ENCODE results near the gene TFDP1.

TFDP1 gene

DNA sequence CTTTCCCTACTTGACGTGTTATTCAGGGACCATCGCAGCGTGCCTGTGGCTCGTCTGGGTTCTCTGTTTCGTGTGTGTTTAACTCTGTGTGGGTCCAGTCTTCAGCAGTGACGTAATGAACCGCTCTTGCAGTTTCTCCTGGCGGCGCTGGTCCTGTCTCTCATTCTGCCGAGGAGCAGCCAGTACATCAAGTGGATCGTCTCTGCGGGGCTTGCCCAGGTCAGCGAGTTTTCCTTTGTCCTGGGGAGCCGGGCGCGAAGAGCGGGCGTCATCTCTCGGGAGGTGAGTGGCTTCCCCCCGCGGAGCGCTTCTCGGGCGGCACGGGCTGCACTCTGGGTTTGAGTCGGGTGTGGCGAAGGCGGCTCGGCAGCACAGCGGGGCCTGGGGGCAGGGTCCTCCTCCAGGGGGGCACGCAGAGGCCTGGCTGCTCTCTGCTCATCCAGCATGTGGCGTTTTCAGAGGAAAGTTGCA is 36.3 kb upstream of the TFDP1 start:
- no peak overlapping the region for H3K14ac ChIP-seq (ENCODE audit: low read length)
- no peak overlapping the region for H3K27ac ChIP-seq (ENCODE audit: low read depth, low read length)
- no CpG with 5 or more reads among the region's 32 CpGs for WGBS (ENCODE audit: extremely low coverage, insufficient coverage, insufficient read length)
- no peak overlapping the region for H3K4me2 ChIP-seq (ENCODE audit: low read length)
- H3K4ac ChIP-seq (ENCODE audit: low read depth, low read length), result no peak overlapping the region
- H3K23ac ChIP-seq (ENCODE audit: low read length), result no peak overlapping the region
- H2BK12ac ChIP-seq (ENCODE audit: low read length), result no peak overlapping the region
- H3K27me3 ChIP-seq (ENCODE audit: insufficient read depth, low read length), result no peaks in the 10 kb centered on the region
- no peak overlapping the region for H3K9ac ChIP-seq (ENCODE audit: low read length)
- H3K79me2 ChIP-seq (ENCODE audit: control insufficient read depth, insufficient read depth, low read length, poor library complexity), result peaks cover 13% of the 10 kb centered on the region
- H2AFZ ChIP-seq (ENCODE audit: insufficient read depth, low read length, poor library complexity), result no peak overlapping the region
- peak; percentile 31 to 55 for DNase-seq
- peaks cover 3% of the 10 kb centered on the region for H3K9me3 ChIP-seq (ENCODE audit: insufficient read depth, low read depth, low read length)
- no peak overlapping the region for H2BK5ac ChIP-seq (ENCODE audit: low read depth, low read length, poor library complexity)
- H3K36me3 ChIP-seq (ENCODE audit: control insufficient read depth in 1 of 2, insufficient read depth in 2 of 2, low read length in 2 of 2), result peaks cover 39 to 48% of the 10 kb centered on the region in 2 experiments
- peak overlapping the region; percentile 16 for H3K18ac ChIP-seq (ENCODE audit: low read length)
- H2AK5ac ChIP-seq (ENCODE audit: low read length), result no peak overlapping the region
- no peak overlapping the region for H4K12ac ChIP-seq (ENCODE audit: low read depth, low read length)
- H4K8ac ChIP-seq (ENCODE audit: low read depth, low read length), result no peak overlapping the region
- no peak overlapping the region for H2BK120ac ChIP-seq (ENCODE audit: insufficient read depth, low read length, poor library complexity)
- peaks cover 27 to 36% of the 10 kb centered on the region in 2 experiments for H3K4me1 ChIP-seq (ENCODE audit: control insufficient read depth in 1 of 2, insufficient read depth in 2 of 2, low read length in 2 of 2)
- no peak overlapping the region for H3K4me3 ChIP-seq (ENCODE audit: low read depth, low read length)
- H3K79me1 ChIP-seq (ENCODE audit: low read length), result peaks cover 27% of the 10 kb centered on the region
- H4K91ac ChIP-seq (ENCODE audit: low read depth, low read length), result no peak overlapping the region

DNA sequence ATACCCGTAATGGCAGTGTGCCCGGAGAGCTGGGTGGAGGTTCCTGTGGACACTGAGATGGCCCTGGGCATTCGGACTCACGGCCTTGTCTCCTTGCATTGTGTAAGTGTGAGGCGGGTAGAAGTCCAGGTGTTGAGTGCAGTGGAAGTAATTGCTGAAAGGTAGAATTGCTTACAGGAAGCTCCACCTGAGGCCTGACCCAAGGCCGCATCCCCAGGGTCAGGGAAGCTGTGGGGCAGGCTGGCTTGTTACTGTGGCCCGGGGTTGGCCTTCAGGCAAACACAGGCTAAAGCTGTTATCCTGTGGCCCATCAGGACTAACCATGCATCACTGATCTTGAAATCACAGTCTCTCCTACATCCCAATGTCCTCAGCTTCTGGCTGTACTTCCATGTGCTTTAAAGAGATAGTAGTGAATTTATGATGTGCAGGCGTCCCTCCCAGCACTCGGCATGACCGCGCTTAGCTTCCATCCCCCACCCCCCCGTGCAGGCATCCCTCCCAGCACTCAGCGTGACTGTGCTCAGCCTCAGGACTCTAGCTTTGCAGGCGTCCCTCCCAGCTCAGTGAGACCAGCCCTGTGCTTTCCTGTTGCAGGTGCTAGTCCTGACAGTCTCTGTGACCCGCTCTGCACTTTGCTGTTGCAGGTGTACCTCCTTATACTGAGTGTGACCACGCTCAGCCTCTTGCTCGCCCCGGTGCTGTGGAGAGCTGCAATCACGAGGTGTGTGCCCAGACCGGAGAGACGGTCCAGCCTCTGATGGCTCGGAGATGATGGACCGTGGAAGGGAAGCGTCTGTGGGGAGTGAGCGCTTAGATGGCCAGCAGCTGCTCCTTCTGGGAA is 35.6 kb upstream of the TFDP1 start:
- H3K79me1 ChIP-seq (ENCODE audit: low read length), result peaks cover 24% of the 10 kb centered on the region
- H2BK5ac ChIP-seq (ENCODE audit: low read depth, low read length, poor library complexity), result no peak overlapping the region
- no peak overlapping the region for H3K4ac ChIP-seq (ENCODE audit: low read depth, low read length)
- no peak overlapping the region for H2AK5ac ChIP-seq (ENCODE audit: low read length)
- H3K27me3 ChIP-seq (ENCODE audit: insufficient read depth, low read length), result no peaks in the 10 kb centered on the region
- no peak overlapping the region for H2BK12ac ChIP-seq (ENCODE audit: low read length)
- H3K18ac ChIP-seq (ENCODE audit: low read length), result peak overlapping the region; percentile 60
- no peak overlapping the region for H4K8ac ChIP-seq (ENCODE audit: low read depth, low read length)
- no peak overlapping the region for H2BK120ac ChIP-seq (ENCODE audit: insufficient read depth, low read length, poor library complexity)
- H4K91ac ChIP-seq (ENCODE audit: low read depth, low read length), result no peak overlapping the region
- H3K23ac ChIP-seq (ENCODE audit: low read length), result no peak overlapping the region
- H3K9me3 ChIP-seq (ENCODE audit: insufficient read depth, low read depth, low read length), result peaks cover 2% of the 10 kb centered on the region
- WGBS (ENCODE audit: extremely low coverage, insufficient coverage, insufficient read length), result no CpG with 5 or more reads among the region's 25 CpGs
- H3K4me2 ChIP-seq (ENCODE audit: low read length), result no peak overlapping the region
- H3K79me2 ChIP-seq (ENCODE audit: control insufficient read depth, insufficient read depth, low read length, poor library complexity), result peaks cover 11% of the 10 kb centered on the region
- peak overlapping the region; percentile 16 for H3K14ac ChIP-seq (ENCODE audit: low read length)
- no peak overlapping the region for H3K4me3 ChIP-seq (ENCODE audit: low read depth, low read length)
- peaks cover 25 to 34% of the 10 kb centered on the region in 2 experiments for H3K4me1 ChIP-seq (ENCODE audit: control insufficient read depth in 1 of 2, insufficient read depth in 2 of 2, low read length in 2 of 2)
- H3K36me3 ChIP-seq (ENCODE audit: control insufficient read depth in 1 of 2, insufficient read depth in 2 of 2, low read length in 2 of 2), result peaks cover 44 to 52% of the 10 kb centered on the region in 2 experiments
- H3K9ac ChIP-seq (ENCODE audit: low read length), result no peak overlapping the region
- H3K27ac ChIP-seq (ENCODE audit: low read depth, low read length), result no peak overlapping the region
- no peak overlapping the region for H2AFZ ChIP-seq (ENCODE audit: insufficient read depth, low read length, poor library complexity)
- H4K12ac ChIP-seq (ENCODE audit: low read depth, low read length), result no peak overlapping the region
- peak; percentile 35 to 42 for DNase-seq

DNA sequence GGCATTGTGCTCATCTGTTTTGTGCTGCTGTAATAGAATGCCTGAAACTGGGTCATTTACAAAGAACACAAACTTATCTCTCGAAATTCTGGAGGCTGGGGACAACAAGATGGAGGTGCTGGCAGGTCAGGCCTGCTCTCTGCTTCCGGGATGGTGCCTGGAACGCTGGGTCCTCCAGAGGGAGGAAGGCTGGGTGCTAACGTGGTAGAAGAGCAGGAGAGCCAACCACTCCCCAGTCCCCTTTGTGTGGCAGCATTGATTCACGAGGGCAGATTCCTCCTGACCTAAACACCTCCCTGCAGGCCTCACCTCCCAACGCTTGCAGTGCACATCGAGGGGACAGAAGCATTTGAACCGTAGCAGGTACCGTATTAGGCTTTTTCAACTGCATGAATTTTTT is 34.1 kb upstream of the TFDP1 start:
- no peak overlapping the region for H3K9ac ChIP-seq (ENCODE audit: low read length)
- peaks cover 8% of the 10 kb centered on the region for H3K79me2 ChIP-seq (ENCODE audit: control insufficient read depth, insufficient read depth, low read length, poor library complexity)
- no CpG with 5 or more reads among the region's 9 CpGs for WGBS (ENCODE audit: extremely low coverage, insufficient coverage, insufficient read length)
- H4K8ac ChIP-seq (ENCODE audit: low read depth, low read length), result no peak overlapping the region
- H4K91ac ChIP-seq (ENCODE audit: low read depth, low read length), result no peak overlapping the region
- H3K14ac ChIP-seq (ENCODE audit: low read length), result no peak overlapping the region
- peaks cover 14% of the 10 kb centered on the region for H3K79me1 ChIP-seq (ENCODE audit: low read length)
- peaks cover 46 to 48% of the 10 kb centered on the region in 2 experiments for H3K36me3 ChIP-seq (ENCODE audit: control insufficient read depth in 1 of 2, insufficient read depth in 2 of 2, low read length in 2 of 2)
- H3K23ac ChIP-seq (ENCODE audit: low read length), result no peak overlapping the region
- H3K27ac ChIP-seq (ENCODE audit: low read depth, low read length), result no peak overlapping the region
- no peak overlapping the region for H3K4ac ChIP-seq (ENCODE audit: low read depth, low read length)
- H4K12ac ChIP-seq (ENCODE audit: low read depth, low read length), result no peak overlapping the region
- DNase-seq, result no peak
- no peak overlapping the region for H3K18ac ChIP-seq (ENCODE audit: low read length)
- no peak overlapping the region for H2BK12ac ChIP-seq (ENCODE audit: low read length)
- no peak overlapping the region for H2AK5ac ChIP-seq (ENCODE audit: low read length)
- peaks cover 14 to 20% of the 10 kb centered on the region in 2 experiments for H3K4me1 ChIP-seq (ENCODE audit: control insufficient read depth in 1 of 2, insufficient read depth in 2 of 2, low read length in 2 of 2)
- no peaks in the 10 kb centered on the region for H3K27me3 ChIP-seq (ENCODE audit: insufficient read depth, low read length)
- H2BK120ac ChIP-seq (ENCODE audit: insufficient read depth, low read length, poor library complexity), result no peak overlapping the region
- H3K9me3 ChIP-seq (ENCODE audit: insufficient read depth, low read depth, low read length), result no peaks in the 10 kb centered on the region
- no peak overlapping the region for H2BK5ac ChIP-seq (ENCODE audit: low read depth, low read length, poor library complexity)
- no peak overlapping the region for H2AFZ ChIP-seq (ENCODE audit: insufficient read depth, low read length, poor library complexity)
- H3K4me2 ChIP-seq (ENCODE audit: low read length), result no peak overlapping the region
- H3K4me3 ChIP-seq (ENCODE audit: low read depth, low read length), result no peak overlapping the region

DNA sequence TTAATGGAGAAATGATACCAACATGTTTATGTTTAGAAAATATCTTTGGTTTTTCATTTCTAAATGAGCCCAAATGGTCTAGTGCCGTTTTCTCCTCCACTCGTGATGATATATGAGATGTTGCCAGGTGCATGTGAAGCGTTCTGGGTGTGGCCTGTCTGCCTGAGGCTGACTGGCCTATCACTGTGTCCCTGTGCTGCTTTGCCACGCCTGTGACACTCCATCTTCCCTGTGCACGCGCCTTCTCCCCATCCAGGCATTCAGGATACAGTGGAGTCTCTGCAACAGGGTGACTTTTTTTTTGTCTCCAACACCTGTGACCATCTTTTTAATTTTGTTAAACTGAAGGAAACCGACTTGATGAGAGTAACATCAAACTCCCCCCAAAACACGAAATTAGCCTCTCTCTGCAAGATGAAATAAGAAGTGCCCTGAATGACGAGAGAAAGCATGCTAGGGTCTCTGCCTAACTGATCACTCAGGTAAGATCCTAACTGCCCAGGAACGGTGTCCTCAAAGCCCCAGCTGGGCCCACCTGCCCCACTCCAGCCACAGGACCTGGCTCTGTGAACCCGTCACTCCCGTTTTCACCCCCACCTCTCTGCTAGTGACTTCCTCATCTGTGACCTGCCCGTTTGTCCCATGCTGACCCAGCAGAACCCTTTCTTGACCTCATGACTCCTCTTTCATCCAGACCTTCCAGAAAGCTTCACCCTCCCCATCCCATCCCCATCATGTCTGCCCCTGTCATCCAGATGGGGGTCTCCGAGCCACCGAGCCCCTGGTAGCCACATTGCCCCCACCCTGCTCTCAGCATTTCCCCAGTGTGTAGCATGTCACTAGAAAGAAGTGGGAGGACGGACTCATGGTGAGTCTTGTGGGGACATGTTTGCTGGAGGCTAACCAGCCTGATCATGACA is 33.2 kb upstream of the TFDP1 start:
- no peak overlapping the region for H3K4ac ChIP-seq (ENCODE audit: low read depth, low read length)
- peaks cover 46 to 49% of the 10 kb centered on the region in 2 experiments for H3K36me3 ChIP-seq (ENCODE audit: control insufficient read depth in 1 of 2, insufficient read depth in 2 of 2, low read length in 2 of 2)
- no peak overlapping the region for H3K4me2 ChIP-seq (ENCODE audit: low read length)
- H3K9me3 ChIP-seq (ENCODE audit: insufficient read depth, low read depth, low read length), result no peaks in the 10 kb centered on the region
- H3K27me3 ChIP-seq (ENCODE audit: insufficient read depth, low read length), result no peaks in the 10 kb centered on the region
- H3K79me2 ChIP-seq (ENCODE audit: control insufficient read depth, insufficient read depth, low read length, poor library complexity), result peaks cover 2% of the 10 kb centered on the region
- DNase-seq, result no peak
- H3K14ac ChIP-seq (ENCODE audit: low read length), result no peak overlapping the region
- no peak overlapping the region for H3K18ac ChIP-seq (ENCODE audit: low read length)
- no peak overlapping the region for H4K12ac ChIP-seq (ENCODE audit: low read depth, low read length)
- H3K79me1 ChIP-seq (ENCODE audit: low read length), result peaks cover 7% of the 10 kb centered on the region
- no peak overlapping the region for H4K91ac ChIP-seq (ENCODE audit: low read depth, low read length)
- no peak overlapping the region for H3K4me3 ChIP-seq (ENCODE audit: low read depth, low read length)
- H3K27ac ChIP-seq (ENCODE audit: low read depth, low read length), result no peak overlapping the region
- no peak overlapping the region for H2AFZ ChIP-seq (ENCODE audit: insufficient read depth, low read length, poor library complexity)
- H2BK12ac ChIP-seq (ENCODE audit: low read length), result no peak overlapping the region
- WGBS (ENCODE audit: extremely low coverage, insufficient coverage, insufficient read length), result no CpG with 5 or more reads among the region's 16 CpGs
- H2BK5ac ChIP-seq (ENCODE audit: low read depth, low read length, poor library complexity), result no peak overlapping the region
- H2BK120ac ChIP-seq (ENCODE audit: insufficient read depth, low read length, poor library complexity), result no peak overlapping the region
- peaks cover 5 to 11% of the 10 kb centered on the region in 2 experiments for H3K4me1 ChIP-seq (ENCODE audit: control insufficient read depth in 1 of 2, insufficient read depth in 2 of 2, low read length in 2 of 2)
- no peak overlapping the region for H3K9ac ChIP-seq (ENCODE audit: low read length)
- no peak overlapping the region for H2AK5ac ChIP-seq (ENCODE audit: low read length)
- H3K23ac ChIP-seq (ENCODE audit: low read length), result no peak overlapping the region
- H4K8ac ChIP-seq (ENCODE audit: low read depth, low read length), result no peak overlapping the region

All from trophoblast cell (in vitro differentiated cells and primary cell).